Tibial nerve (tissue), 4 donors: ENCODE results near the gene KCNJ8.

ENCODE experiments used
- CTCF ChIP-seq, 5 experiments: fragments of 200-600 bp in 3 of 5; fragments of 450-650 bp in 2 of 5; sonication (generic) in 3 of 5; IDR thresholded peaks; one replicate each; pipeline ENCODE4 v1.5.1; 2016 to 2019; ENCODE audit warnings: antibody characterized with exemption in 5 of 5, mild to moderate bottlenecking in 3 of 5, moderate library complexity in 2 of 5
- EP300 ChIP-seq, 2 donors: sonication (generic); formaldehyde crosslinking; IDR thresholded peaks; one replicate each; pipeline ENCODE4 v1.6.1; 2017; ENCODE audit warnings: antibody characterized with exemption in 2 of 2, mild to moderate bottlenecking in 1 of 2
- POLR2A ChIP-seq, 2 donors: fragments of 450-650 bp; IDR thresholded peaks; one replicate each; pipeline ENCODE4 v1.6.1; 2017; ENCODE audit warnings: antibody characterized with exemption in 2 of 2, mild to moderate bottlenecking in 2 of 2, moderate library complexity in 2 of 2

GRCh38 chr12:21769307-21769706, 5.2 kb downstream of the KCNJ8 start:
- TF ChIP-seq CTCF (IDR thresholded peaks at IDR 0.05) (no peak), POLR2A (IDR thresholded peaks at IDR 0.05) (no peak), EP300 (IDR thresholded peaks at IDR 0.05) (no peak)
